Stimulated activated memory B cell treated with anti-CD40 and anti-IgM and Interleukin-4, amounts not matched to agents 10 μg/mL and 1 μg/mL and 100 μg/mL, for 72 hours (primary cell): ENCODE data around the gene SPPL2B.
"Not testable (repeated sequence)": the region's sequence is repeated elsewhere in the genome, so short reads cannot be mapped to it uniquely, and the experiment has no call there.

Source experiments
- ATAC-seq: fragments of 150-1000 bp; cut with Tn5 transposase; 2 replicates; pipeline ENCODE4 v1.10.0; 2021
- H3K27ac Mint-ChIP-seq: one replicate; pipeline ENCODE4 v1.8.0; 2022; ENCODE audit warnings: mild to moderate bottlenecking, mixed read lengths
- H3K27me3 Mint-ChIP-seq: one replicate; pipeline ENCODE4 v1.8.0; 2022; ENCODE audit warnings: mixed read lengths
- H3K36me3 Mint-ChIP-seq: one replicate; pipeline ENCODE4 v1.8.0; 2022; ENCODE audit warnings: mixed read lengths
- H3K4me1 Mint-ChIP-seq: one replicate; pipeline ENCODE4 v1.8.0; 2022; ENCODE audit warnings: mixed read lengths
- H3K4me3 Mint-ChIP-seq: one replicate; pipeline ENCODE4 v1.8.0; 2022; ENCODE audit warnings: mild to moderate bottlenecking, moderate library complexity, mixed read lengths
- H3K9me3 Mint-ChIP-seq: one replicate; pipeline ENCODE4 v1.8.0; 2022; ENCODE audit warnings: mixed read lengths

Gene SPPL2B

DNA sequence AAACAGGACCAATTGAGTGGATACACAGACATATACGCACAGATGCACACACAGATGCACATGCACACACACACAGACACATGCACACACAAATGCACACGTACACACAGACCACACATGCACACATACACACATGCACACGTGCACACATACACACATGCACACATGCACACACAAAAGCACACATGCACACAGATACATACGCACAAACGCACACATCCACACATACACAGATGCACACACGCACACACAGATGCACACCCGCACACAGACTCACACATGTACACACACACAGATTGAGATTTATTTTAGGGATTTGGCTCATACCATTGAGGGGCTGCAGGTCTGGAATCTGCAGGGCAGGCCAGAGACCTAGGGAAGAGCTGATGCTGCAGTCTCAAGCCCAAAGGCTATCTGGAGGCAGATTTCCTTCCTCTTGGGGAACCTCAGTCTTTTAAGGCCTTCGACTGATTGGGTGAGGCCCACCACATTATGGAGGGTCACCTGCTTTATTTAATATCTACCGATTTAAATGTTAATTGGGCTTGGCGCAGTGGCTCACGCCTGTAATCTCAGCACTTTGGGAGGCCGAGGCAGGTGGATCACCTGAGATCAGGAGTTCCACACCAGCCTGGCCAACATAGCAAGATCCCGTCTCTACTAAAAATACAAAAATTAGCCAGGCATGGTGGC lies 54.2 kb downstream of the SPPL2B start:
- H3K27me3 Mint-ChIP-seq, result peaks cover 13% of the 10 kb centered on the region
- no peak for ATAC-seq

DNA sequence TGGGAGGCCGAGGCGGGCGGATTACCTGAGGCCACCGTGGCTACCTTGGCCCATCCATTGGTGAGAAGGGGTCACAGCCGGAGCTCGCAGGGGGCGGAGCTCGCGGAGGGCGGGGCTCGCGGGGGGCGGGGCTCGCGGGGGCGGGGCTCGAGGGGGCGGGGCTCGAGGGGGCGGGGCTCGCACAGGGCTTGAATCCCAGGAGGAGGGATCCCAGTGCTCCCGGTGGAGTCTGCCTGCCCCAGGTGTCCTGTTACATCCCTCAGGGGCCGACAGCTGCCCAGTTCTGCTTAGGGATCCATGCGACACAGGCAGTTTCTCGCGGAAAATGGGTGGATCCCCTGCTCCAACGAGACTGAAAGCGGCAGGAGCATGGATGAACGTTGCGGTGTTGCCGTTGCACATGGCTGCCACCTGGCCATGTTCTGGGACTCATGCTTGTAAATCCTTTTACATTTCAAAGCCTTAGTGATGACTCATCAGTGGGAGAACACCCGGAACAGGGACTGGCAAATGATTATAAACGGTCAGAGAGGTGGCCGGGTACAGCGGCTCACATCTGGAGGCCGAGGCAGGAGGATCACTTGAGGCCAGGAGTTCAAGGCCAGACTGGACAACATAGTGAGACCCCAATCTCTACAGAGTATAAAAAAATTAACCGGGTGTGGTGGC lies 56.7 kb downstream of the SPPL2B start:
- no peak for ATAC-seq
- Mint-ChIP-seq H3K4me1 (peaks cover 14% of the 10 kb centered on the region), H3K36me3 (no peaks in the 10 kb centered on the region), H3K9me3 (no peaks in the 10 kb centered on the region), H3K27me3 (no peaks in the 10 kb centered on the region), H3K27ac (no peak overlapping the region), H3K4me3 (no peak overlapping the region)

More for the DNA sequence above, 54.2 kb downstream of the SPPL2B start:
- no peak overlapping the region for H3K4me3 Mint-ChIP-seq
- peaks cover 23% of the 10 kb centered on the region for H3K4me1 Mint-ChIP-seq
- peaks cover 5% of the 10 kb centered on the region for H3K9me3 Mint-ChIP-seq
- no peak overlapping the region for H3K27ac Mint-ChIP-seq
- H3K36me3 Mint-ChIP-seq, result peaks cover 7% of the 10 kb centered on the region

- Mint-ChIP-seq H3K4me1 (peaks cover 22% of the 10 kb centered on the region), H3K27ac (peak overlapping the region; percentile 73), H3K27me3 (no peaks in the 10 kb centered on the region), H3K4me3 (no peak overlapping the region), H3K36me3 (no peaks in the 10 kb centered on the region), H3K9me3 (no peaks in the 10 kb centered on the region)
- no peak for ATAC-seq
Measured at GRCh38 chr19:2387367-2388288, 59.1 kb downstream of the SPPL2B start.

- H3K27me3 Mint-ChIP-seq, result no peaks in the 10 kb centered on the region
- H3K27ac Mint-ChIP-seq, result no peak overlapping the region
- no peak for ATAC-seq
- peaks cover 13% of the 10 kb centered on the region for H3K4me1 Mint-ChIP-seq
- H3K36me3 Mint-ChIP-seq, result no peaks in the 10 kb centered on the region
- no peak overlapping the region for H3K4me3 Mint-ChIP-seq
- H3K9me3 Mint-ChIP-seq, result no peaks in the 10 kb centered on the region
Measured at GRCh38 chr19:2389594-2389993, 61.1 kb downstream of the SPPL2B start.

GRCh38 chr19:2391118-2391725 lies 62.7 kb downstream of the SPPL2B start:
- Mint-ChIP-seq H3K9me3 (no peaks in the 10 kb centered on the region), H3K4me3 (no peak overlapping the region), H3K27ac (no peak overlapping the region), H3K27me3 (no peaks in the 10 kb centered on the region), H3K36me3 (no peaks in the 10 kb centered on the region), H3K4me1 (peaks cover 13% of the 10 kb centered on the region)
- ATAC-seq, result no peak

DNA sequence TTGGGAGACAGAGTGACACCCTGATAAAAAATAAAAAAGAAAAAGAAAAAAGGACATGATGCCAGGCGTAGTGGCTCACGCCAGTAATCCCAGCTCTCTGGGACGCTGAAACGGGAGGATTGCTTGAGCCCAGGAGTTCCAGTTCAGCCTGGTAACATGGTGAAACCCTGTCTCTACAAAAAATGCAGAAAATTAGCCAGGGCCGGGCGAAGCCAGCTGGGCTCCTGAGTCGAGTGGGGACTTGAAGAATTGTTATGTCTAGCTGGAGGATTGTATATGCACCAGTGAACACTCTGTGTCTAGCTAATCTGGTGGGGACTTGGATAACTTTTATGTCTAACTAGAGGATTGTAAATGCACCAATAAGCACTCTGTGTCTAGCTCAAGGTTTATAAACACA lies 63.9 kb downstream of the SPPL2B start:
- Mint-ChIP-seq H3K27ac (no peak overlapping the region), H3K9me3 (no peaks in the 10 kb centered on the region), H3K36me3 (no peaks in the 10 kb centered on the region), H3K27me3 (no peaks in the 10 kb centered on the region), H3K4me3 (no peak overlapping the region), H3K4me1 (peaks cover 11% of the 10 kb centered on the region)
- no peak for ATAC-seq

- H3K4me3 Mint-ChIP-seq, H3K27ac Mint-ChIP-seq, H3K4me1 Mint-ChIP-seq, H3K9me3 Mint-ChIP-seq, ATAC-seq, H3K36me3 Mint-ChIP-seq, H3K27me3 Mint-ChIP-seq: not testable (repeated sequence)
Measured at GRCh38 chr19:2392899-2393298, 64.4 kb downstream of the SPPL2B start.

DNA sequence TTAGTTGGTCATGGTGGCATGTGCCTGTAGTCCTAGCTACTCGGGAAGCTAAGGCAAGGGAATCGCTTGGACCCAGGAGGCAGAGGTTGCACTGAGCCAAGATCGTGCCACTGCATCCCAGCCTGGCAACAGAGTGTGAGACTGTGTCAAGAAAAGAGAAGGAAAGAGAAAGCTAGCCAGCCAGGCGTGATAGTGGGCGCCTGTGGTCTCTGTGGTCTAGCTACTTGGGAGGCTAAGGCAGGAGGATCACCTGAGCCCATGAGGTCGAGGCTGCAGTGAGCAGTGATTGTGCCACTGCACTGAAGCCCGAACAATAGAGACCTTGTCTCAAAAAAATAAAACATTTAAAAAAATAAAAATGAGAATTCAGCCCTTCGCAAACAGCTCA lies 65.6 kb downstream of the SPPL2B start:
- H3K36me3 Mint-ChIP-seq, result no peaks in the 10 kb centered on the region
- no peaks in the 10 kb centered on the region for H3K27me3 Mint-ChIP-seq
- peak; percentile 69 for ATAC-seq
- H3K4me1 Mint-ChIP-seq, result peaks cover 8% of the 10 kb centered on the region
- no peaks in the 10 kb centered on the region for H3K9me3 Mint-ChIP-seq
- peak overlapping the region; percentile 63 for H3K27ac Mint-ChIP-seq
- H3K4me3 Mint-ChIP-seq, result peak overlapping the region; percentile 54

GRCh38 chr19:2394442-2395292 lies 66.2 kb downstream of the SPPL2B start:
- Mint-ChIP-seq H3K4me1 (peaks cover 8% of the 10 kb centered on the region), H3K27me3 (no peaks in the 10 kb centered on the region), H3K9me3 (no peaks in the 10 kb centered on the region), H3K27ac (peak overlapping the region; percentile 63), H3K36me3 (no peaks in the 10 kb centered on the region), H3K4me3 (peak overlapping the region; percentile 48)
- peak; percentile 81 for ATAC-seq

- not testable (repeated sequence) for H3K27me3 Mint-ChIP-seq, H3K4me3 Mint-ChIP-seq, ATAC-seq
Measured at GRCh38 chr19:2395293-2395829, 66.9 kb downstream of the SPPL2B start.

DNA sequence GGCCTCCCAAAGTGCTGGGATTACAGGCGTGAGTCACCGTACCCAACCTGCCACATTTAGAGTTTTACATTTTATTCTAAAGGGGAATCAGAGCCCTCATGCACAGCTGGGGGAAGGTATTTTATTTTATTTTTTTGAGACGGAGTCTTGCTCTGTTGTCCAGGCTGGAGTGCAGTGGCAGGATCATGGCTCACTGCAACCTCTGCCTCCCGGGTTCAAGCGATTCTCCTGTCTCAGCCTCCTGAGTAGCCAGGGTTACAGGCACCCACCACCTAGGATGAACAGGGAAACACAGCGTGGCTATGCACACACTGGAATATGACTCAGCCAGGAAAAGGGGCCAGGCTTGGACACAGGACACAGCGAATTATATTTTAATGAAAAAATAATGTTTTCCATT lies 68.7 kb downstream of the SPPL2B start:
- H3K4me1 Mint-ChIP-seq, H3K27ac Mint-ChIP-seq, H3K36me3 Mint-ChIP-seq, H3K9me3 Mint-ChIP-seq, H3K4me3 Mint-ChIP-seq, ATAC-seq, H3K27me3 Mint-ChIP-seq: not testable (repeated sequence)

More at GRCh38 chr19:2395293-2395829, 66.9 kb downstream of the SPPL2B start:
- not testable (repeated sequence) for H3K36me3 Mint-ChIP-seq, H3K9me3 Mint-ChIP-seq, H3K4me1 Mint-ChIP-seq
- H3K27ac Mint-ChIP-seq, result peak overlapping the region; percentile 63

DNA sequence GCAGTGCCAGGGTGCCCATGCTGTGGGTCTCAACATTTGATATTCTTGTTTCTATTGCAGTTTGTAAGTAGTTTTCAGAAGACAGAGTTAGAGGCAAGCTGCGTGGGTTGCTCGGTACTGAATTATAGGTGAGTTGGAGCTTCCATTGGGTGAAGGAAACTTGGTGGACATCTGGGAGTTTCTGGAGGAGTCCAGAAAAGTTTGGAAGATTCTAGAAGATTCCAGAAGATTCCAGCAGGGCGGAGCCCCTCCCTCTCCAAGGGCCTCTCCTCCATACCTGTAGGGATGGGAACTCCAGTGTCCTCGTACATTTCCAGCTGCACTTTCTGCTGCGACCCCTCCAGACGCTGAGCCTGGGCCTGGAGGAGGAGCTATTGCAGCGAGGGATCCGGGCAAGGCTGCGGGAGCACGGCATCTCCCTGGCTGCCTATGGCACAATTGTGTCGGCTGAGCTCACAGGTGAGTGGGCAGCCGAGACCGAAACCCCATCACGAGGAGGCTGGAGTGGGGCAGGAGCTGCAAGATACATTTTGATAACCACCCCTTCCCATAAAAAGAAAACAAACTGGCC lies 70.3 kb downstream of the SPPL2B start:
- Mint-ChIP-seq H3K4me3 (no peak overlapping the region), H3K4me1 (no peaks in the 10 kb centered on the region), H3K27ac (no peak overlapping the region), H3K27me3 (no peaks in the 10 kb centered on the region), H3K9me3 (no peaks in the 10 kb centered on the region), H3K36me3 (no peaks in the 10 kb centered on the region)
- no peak for ATAC-seq

- Mint-ChIP-seq H3K36me3 (no peaks in the 10 kb centered on the region), H3K9me3 (no peaks in the 10 kb centered on the region), H3K27me3 (no peaks in the 10 kb centered on the region), H3K4me3 (no peak overlapping the region), H3K27ac (no peak overlapping the region), H3K4me1 (no peaks in the 10 kb centered on the region)
- ATAC-seq, result no peak
Measured at GRCh38 chr19:2399582-2399981, 71.1 kb downstream of the SPPL2B start.
